Activated naive CD4-positive, alpha-beta T cell treated with Interleukin-2 at 50 U/mL for 16 hours (primary cell): ENCODE measurements around the gene SINHCAF.
"Not testable (repeated sequence)": the region's sequence is repeated elsewhere in the genome, so short reads cannot be mapped to it uniquely, and the experiment has no call there.

Experiments
- DNase-seq: peaks from one replicate; pipeline ENCODE4 v3.0.0-alpha.2; 2020

SINHCAF gene

DNA sequence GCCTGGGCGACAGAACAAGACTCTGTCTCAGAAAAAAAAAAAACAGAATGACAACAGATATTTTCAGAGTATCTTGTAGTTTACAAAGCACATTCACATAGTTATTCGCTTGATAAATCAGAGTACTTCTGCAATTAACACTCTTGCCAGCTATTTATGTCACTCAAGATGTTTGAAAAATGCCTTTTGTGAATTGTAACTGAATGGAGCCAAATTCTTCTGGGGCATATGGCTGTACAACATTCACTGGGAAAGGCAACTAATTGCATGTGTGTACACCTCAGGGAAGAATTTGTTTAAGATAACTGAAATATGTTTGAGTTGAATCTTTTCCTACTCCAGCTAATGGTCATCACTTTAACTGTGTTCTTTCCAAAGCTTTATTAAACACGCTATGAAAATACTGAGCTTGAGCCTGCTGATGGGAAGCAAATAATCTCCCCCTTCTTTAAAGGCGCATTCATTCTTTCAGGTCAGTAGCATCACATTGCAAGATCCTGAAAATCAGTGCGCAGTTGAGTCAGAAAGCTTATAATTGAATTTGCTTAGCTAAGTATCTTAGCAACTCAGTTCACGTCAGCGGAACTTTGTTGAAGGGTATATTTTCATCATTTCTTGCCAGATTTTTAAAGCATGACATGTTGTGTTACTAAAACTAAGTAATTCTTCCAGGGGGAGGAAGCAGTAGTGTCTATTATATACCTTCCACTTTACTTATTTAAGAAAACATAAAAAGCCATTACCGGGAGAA is 66.6 kb downstream of the SINHCAF start:
- DNase-seq, result no peak

DNA sequence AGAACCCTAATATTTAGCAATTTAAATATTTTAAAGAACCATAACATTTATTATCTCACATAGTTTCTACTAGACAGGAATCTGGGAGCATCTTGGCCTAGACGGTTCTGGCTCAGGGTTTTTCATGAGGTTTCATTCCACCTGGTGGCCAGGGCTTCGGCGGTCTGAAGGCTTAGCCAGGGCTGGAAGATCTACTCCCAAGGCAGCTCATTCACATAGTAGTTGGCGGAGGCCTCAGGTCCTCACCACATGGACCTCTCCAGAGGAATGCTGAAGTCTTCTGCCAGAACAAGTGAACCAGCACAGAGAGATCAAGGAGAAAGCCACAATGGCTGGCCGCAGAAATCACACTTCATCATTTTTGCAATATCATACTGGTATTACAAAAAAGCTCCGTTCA is 68.2 kb downstream of the SINHCAF start:
- DNase-seq, result no peak

DNA sequence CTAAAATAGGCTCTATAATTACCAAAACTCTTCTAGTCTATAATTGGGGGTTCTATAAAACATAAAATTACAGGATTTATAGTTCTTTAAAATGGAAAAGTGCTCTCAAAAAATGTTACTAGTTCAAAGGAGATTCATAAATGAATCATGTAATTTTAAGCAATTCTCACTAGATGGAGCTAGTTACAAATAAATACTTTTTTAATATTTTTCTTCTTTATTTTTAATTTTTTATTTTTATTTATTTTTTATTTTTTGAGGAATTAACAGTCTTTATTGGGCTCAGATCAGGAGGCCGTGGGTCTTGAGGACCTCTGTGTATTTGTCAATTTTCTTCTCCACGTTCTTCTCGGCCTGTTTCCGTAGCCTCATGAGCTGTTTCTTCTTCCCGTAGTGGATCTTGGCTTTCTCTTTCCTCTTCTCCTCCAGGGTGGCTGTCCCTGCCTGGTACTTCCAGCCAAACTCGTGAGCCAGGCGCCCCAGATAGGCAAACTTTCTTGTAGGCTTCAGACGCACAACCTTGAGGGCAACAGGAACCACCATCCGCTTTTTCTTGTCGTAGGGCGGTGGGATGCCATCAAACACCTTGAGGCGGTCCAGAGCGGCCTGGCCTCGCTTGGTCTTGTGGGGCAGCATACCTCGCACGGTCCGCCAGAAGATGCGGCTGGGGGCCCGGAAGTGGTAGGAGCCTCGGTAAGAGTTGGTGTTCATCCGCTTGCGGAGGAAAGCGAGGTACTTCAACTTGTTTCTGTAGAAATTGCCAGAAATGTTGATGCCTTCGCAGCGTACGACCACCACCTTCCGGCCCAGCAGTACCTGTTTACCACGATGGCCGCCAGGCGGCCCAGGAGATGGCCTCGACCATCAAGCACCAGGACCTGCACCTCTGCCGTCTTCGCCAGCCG is 74.0 kb downstream of the SINHCAF start:
- DNase-seq, result not testable (repeated sequence)

DNA sequence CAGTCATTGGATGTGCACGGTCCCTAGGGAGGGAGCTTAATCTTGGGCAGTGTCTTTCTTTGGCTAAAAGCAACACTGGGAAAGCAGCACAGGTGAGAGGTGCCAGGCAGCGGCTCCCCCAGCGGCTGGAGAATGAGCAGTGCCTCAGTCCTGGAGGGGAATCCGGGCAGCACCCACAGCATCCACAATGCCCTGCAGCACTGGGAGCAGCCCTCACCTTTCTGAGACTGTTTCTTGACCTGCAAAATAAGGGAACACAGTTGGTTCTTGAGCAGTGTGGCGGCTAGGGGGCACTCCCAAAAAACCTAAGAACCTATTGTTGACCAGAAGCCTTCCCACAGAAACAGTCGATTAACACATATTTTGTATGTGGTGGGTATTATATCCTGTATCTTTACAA is 75.8 kb downstream of the SINHCAF start:
- no peak for DNase-seq

DNA sequence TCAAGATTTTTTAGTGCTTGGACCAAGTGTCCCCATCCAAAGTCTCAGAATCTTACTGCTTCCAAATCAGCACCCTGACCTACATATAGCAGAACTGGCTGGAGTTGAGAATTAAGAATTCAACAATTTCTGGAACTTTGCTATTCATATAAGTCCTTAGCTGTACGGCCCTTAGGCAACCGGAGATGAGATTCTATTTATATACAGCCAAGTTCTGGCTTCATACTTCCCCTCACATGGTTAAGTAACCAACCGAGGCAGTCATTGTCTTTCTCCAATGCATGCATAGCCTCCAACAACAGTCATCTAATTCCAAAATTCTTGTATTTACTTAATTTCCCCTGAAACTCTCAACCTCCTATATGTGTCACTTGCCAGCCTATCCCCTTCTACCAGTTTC is 76.6 kb downstream of the SINHCAF start:
- no peak for DNase-seq

DNA sequence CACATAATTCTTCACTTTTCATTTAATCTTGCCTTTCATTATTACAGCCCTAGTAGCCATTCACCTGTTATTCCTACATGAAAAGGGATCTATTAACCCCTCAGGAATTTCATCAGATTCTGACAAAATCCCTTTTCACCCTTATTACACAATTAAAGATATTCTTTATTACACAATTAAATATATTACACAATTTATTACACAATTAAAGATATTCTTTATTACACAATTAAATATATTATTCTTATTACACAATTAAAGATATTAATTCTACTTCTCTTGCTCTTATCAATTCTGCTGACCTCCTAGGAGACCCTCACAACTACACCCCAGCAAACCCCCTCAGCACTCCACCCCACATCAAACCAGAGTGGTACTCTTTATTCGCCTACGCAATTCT is 77.1 kb downstream of the SINHCAF start:
- no peak for DNase-seq

DNA sequence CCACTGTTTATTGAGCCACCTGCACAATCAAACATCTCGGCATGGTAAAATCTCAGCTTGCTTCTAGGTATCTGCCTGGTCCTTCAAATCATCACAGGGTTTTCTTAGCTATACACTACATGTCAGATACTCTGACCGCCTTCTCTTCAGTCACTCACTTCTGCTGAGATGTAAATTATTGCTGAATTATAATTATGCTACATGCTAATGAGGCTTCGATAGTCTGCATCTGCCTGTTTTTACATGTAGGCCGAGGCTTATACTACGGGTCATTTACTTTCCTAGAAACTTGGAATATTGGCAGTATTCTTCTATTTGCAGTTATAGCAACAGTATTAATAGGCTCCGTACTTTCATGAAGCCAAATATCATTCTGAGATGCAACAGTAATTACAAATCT is 77.6 kb downstream of the SINHCAF start:
- DNase-seq, result no peak

DNA sequence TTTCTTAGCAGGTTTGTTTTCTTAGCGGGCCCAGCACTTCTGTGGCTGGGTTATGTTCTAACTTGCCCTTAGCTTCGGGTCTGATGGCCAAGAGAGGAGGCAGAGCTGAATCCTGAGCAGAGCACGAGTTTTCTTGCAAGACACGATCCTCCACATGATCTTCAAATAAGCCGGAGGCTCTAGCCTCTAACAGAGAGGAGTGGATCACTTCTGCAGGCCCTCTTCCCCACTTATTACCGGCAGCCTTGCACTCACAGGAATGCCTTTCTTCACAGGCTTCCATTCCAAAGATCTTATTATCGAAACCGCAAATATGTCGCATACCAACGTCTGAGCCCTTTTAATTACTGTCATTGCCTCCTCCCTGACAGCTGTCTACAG is 79.5 kb downstream of the SINHCAF start:
- DNase-seq, result no peak

DNA sequence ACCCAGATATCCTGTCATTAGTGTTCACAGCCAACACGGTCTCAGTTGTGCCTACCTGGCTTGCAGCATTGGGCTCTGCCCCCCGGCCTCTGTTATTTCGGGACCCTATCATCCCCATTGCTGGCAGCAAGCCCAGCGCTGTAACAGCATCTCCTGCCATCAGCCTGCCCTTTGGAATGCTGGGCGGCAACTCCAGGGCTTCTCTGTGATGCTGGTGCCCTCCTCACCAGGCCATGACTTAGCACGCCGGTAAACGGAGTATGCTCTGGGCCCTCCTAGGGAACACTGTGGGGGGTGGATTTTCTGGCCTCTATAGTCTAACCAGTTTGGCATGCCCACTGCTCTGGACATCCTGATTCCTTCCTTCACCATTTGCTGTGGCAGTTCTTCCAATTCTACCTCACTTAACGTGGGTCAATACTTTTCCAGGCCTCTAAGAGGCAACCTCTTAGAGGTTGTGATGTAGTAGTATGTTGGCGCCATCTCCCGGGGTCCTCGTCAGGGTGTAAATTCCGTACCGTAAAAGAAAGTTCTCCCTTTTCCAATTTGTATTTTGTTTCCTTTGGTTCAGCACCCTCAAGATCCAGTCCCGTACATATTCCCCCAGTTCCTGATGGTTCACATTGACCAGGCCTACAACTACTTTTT is 80.0 kb downstream of the SINHCAF start:
- DNase-seq, result no peak

DNA sequence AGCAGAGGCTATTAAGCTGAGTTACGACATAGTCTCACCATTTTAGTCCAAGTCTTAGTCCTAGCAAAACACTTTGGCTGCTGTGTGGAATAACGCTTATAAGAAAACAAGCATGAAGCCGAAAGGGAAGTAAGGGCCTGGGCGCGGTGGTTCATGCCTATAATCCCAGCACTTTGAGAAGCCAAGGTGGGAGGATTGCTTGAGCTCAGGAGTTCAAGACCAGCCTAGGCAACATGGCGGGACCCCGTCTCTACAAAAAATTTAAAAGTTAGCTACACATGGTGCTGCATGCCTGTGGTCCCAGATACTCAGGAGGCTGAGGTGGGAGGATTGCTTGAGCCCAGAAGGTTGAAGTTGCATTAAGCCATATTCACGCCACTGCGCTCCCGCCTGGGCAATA is 83.5 kb downstream of the SINHCAF start:
- DNase-seq, result not testable (repeated sequence)

DNA sequence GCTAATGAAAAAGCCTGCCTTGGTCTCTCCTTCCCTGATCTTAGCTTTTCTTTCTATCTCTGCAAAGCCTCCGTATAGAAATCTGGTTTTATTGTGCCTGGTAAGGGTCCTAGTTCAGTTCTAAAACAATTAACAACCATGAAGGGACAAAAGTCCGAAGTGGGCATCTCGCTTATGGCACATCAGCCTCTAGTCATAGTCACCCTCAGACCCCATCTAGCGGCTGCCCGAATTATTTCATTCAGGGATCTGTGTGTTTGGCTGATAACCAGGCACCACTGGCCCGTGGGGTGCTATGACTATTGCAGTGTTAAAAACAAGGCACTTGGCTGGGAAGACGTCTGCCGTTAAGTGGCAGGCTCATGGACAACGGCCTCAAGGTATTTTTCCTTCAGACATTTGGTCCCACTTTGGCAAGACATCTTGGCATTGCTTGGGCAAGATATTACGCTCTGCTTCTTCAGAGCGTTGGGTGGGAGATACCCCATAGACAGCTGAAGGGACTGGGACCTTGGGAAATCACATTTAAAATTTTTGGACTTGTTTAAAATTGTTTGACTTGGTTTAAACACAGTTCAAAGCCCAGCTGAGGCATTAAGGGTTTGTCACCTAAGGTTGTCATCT is 87.1 kb downstream of the SINHCAF start:
- DNase-seq, result peak; percentile 63

DNA sequence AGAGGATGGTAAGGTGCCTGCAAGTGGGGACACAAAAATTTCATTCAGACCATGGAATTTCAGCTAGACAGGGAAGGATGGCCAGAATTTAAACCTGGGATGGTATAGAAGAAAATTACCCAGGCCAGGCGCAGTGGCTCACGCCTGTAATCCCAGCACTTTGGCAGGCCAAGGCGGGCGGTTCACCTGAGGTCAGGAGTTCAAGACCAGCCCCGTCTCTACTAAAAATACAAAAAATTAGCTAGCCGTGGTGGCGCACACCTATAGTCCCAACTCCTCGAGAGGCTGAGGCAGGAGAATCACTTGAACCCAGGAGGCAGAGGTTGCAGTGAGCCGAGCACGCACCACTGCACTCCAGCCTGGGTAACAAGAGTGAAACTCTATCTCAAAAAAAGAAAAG is 87.6 kb downstream of the SINHCAF start:
- not testable (repeated sequence) for DNase-seq

DNA sequence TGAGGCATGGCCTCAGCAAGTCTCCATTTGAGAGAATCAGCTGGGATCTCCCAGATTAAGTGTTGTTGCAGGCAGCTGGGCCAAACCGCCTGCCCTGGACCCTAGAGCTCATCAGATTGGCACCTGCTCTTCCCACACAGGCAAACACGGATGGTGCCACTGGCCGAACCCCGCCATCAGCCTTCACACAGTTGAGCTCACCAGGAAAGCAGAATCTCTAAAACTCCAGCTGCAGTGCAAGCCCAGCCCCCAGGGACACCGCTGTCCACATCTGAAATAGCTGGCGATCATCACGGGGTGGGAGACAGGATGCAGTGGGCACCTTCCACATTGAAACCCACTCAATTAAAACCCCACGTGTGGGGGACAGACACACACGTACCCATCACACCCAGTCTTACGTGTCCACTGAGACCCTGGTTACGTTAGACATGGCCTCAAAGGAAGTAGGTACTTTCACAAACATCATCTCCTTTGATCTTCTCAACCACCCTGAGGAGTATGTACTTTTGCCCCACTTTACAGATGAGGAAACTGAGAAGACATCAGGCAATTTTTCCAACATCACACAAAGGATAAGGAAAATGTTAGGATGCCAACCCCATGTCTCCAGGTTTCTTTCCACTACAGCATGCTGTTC is 88.8 kb downstream of the SINHCAF start:
- DNase-seq, result no peak

DNA sequence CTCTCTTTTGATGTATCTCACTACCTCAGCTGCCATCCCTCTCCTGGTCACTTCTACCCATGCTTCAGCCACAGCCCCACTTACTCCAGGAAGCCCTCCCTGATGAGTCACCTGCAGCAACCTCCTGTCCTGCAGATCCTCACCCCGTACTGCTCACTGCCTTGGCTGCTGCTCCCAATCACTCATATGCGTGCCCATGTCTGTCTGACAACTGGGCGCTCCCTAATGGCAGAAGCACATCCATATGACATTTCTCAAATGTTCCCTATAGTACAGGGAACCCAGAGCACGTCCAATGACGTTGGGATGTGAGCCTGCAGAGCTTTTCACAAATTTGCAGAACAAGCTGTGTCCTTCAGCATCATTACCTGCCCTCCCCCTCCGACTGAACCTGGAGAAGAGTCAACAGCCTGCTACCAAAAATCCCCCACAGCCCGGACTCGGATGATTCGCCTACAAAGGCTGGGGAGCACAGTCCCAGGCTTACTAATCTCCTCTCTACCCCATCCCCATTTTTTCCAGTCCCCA is 90.0 kb downstream of the SINHCAF start:
- DNase-seq, result no peak

DNA sequence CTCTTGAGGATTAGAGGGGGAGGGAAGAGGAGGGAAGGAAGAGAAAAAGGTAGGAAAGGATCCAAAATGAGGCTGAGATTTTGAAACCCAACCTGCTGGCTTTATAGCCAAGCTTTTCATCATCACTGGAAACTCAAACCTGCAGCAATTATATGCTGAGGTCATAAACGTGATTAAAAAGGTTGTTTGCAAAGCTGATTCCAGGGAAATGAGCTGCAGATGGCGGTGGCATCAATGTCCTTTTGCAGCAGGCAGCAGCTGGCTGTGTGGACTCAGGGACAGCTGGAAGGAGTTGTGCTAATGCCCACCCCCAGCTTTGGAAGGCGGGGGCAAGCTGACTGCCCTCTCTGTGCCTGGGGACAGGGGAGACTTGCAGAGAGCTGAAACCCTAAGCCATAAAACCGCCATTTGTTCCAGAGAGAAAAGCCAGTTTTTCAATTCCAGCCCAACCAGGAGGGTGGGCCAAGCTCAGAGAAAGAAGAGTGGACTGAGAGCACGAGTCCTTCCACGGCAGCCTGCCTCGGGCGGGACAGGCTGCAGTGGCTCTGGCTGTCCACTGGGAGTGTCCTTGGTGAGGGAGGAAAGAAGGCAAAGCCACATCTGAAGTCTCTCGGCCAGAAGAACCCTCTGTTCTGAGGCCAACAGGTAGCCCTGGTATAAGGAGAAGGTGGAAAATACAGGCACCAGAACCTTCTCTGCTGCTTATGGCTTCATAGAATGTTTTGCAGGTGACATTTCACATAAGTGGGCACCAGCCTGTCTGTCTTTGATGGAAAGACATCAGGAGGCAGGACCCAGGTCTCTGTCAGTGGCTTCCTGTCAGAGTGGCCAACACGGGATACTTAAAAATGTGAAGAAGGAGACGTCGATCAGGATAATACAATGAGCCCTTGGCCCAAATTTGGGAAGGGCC is 90.7 kb downstream of the SINHCAF start:
- no peak for DNase-seq

DNA sequence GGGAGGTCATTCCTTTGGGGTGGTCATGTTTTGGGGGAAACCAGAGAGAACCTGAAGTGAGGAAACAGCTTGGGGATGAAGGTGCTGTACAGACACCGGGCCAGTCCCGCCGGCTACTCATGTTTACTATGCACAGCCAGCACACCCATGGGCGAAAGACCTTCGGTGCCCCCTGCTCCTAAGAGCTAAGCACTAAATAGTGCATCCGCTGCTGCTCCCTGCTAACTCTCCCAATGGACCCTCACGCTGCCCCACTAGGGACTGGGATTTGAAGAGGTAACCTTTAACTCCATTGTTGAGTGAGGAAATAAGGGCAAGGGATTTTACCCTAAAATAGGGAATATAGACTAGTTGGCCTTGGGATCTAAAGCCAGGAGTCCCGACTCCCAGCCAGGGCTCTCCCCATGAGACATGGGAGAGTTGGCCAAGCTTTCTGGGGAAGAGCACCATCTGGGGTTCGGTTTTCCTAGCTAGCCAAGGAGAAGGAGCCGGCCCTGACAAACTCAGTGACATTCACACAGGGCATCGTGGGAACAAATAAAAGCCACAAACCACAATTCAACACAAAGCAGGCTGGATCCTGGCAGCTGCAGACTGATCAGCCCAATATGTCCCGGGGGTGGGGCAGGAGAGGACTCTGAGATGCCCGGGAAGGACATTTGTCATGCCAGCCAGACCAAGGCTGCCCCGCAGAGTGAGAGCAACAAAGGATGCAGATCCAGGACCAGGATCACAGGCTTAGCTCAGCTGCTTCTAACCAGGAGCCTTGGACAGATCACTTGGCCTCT is 91.7 kb downstream of the SINHCAF start:
- DNase-seq, result no peak

DNA sequence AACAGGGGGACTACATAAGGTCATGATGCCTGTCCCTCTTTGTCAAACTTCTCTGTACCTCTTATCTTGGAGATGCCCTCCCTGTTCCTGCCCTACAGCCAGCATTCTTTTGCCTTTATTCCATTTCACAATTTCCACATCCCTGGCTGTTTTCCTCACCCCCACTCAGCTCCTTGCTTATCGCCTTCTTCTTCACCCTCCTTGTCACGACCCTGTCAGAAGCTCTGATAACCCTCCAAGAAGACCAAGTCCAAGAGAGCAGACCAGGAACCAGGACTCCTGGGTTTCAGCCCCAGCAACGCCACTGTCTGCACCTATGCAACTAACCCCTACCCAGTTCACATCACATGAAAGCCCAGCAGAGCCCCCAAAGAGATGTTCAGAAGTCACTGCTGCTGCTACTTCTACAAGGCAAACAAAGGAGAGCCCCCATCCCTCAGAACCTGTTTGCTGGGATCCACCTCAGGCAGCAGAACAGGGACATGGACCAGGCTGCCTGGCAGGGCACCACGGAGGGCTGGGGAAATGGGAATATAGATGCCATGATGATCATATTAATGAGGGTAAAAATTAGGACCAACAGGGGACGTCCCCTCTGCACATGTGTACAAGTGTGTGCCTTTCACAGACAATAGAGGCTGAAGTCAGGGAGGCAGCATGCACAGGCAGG is 92.8 kb downstream of the SINHCAF start:
- no peak for DNase-seq

DNA sequence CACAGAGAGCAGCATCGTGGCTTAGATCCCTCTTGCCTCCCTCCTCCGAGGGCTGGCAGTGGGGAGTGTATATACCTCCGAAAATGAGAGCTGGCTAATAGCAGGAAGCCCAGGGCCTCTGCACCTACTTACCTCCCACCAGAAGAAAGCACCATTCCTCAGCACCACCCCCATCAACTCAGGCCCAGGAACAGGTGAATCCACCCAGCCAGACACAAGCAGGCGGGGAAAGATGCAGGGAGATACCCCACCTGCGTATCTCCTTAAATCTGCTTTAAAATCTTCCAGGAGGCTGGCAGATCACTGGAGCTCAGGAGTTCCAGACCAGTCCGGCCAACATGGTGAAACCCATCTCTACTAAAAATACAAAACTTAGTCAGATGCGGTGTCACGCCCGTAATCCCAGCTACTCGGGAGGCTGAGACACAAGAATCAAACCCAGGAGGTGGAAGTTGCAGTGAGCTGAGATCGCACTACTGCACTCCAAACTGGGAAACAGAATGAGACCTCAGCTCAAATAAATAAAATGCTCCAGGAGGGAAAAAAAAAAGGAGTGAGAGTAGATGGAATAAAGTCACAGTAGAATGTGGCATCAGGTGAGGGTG is 93.5 kb downstream of the SINHCAF start:
- no peak for DNase-seq

DNA sequence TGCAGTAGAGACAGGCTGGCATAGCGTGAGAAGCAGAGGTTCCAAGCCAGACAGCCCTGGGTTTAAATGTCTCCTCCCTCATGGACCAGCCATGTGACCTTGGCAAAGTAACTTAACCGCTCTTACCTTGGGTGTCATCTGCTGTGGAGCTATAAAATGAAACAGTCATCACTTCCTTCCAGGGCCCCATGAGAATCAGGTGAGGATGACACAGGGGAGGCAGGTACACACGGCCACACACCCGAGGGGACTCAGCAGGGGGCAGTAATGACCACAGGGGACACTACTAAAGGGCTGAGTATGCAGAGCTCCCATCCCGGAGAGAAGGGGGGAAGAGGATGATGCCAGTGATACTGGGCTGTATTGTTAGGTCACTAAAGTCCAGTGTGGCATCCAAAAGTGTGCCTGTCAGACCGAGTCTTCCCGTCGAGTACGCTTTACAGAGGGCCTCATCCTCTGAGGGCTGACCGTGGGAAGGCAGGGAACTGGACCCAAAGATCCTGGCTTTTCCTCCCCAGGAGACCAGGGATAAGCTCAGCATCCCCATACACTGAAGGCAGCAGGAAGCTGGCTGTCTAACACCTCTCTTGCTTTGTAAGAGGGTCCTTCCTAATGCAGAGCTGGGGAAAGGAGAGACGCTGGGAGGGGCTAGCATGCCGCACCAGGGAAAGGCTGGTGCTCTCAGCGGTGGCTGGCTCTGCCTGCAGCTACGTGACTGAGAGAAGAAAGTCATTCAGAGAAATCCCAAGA is 94.2 kb downstream of the SINHCAF start:
- no peak for DNase-seq
